HCT116 (cell line): ENCODE data around the gene TEX261. TPM values are rescaled to one million over a fixed set of nuclear protein-coding genes. Genes with fewer than 3 reads are reported as not detected.

ENCODE experiments used
- ATAC-seq: fragments of 200-7000 bp; cut with Tn5 transposase; 2 replicates; pipeline ENCODE4 v1.9.1; 2020; ENCODE audit warnings: mild to moderate bottlenecking, moderate library complexity
- BruUV-seq: library from RNA; stranded (reverse); fragments of 400-500 nt; replicated peaks from 2 replicates; lab custom pipeline; 2021; lab: Mats Ljungman, UMichigan
- CTCF ChIA-PET: fragments of 300-600 bp; sonication (Branson Sonifier 250); formaldehyde crosslinking; loops from one replicate; lab custom pipeline; 2021; ENCODE audit warnings: antibody characterized with exemption; lab: Charles Lee
- POLR2A ChIA-PET: fragments of 300-600, 350-600 bp; sonication (Branson Sonifier 250); formaldehyde crosslinking; loops from one replicate; lab custom pipeline; 2021; ENCODE audit warnings: antibody characterized with exemption; lab: Charles Lee
- RAD21 ChIA-PET, 2 experiments: fragments of 300-600 bp; sonication (Branson Sonifier 250); formaldehyde crosslinking; loops; one replicate each; lab custom pipeline; 2023; ENCODE audit warnings: low total read pairs in 2 of 2; ENCODE audit not compliant: uncharacterized antibody in 2 of 2, unreplicated experiment in 2 of 2, low non-redundant PET in 1 of 2; lab: Charles Lee
- DNase-seq: peaks from one replicate; pipeline ENCODE4 v3.0.0-alpha.2; 2010; ENCODE audit warnings: low read depth, low spot score
- H2AFZ ChIP-seq: fragments of 200-600 bp; shearing (Covaris generic), sonication (generic); 2 replicates; pipeline ENCODE4 v1.6.1; 2017; ENCODE audit warnings: low read depth, mixed run types, mixed read lengths, antibody characterized with exemption, low read length; ENCODE audit not compliant: poor library complexity, severe bottlenecking
- H3K27ac ChIP-seq: 2 replicates; pipeline ENCODE4 v1.5.1; 2012; ENCODE audit warnings: low read depth, low read length
- H3K27me3 ChIP-seq: fragments of 200-600 bp; sonication (generic); 2 replicates; pipeline ENCODE4 v1.6.1; 2016; ENCODE audit warnings: mixed run types, low read length, mixed read lengths; ENCODE audit not compliant: insufficient read depth
- H3K36me3 ChIP-seq, 2 experiments: fragments of 200-500 bp in 1 of 2; fragments of 200-600 bp in 1 of 2; sonication (Bioruptor generic) in 1 of 2; sonication (generic) in 1 of 2; 2 replicates each; pipeline versions ENCODE4 v1.5.1 to v1.6.1; 2014 to 2016; ENCODE audit warnings: low read length in 2 of 2, inconsistent platforms in 1 of 2, mixed read lengths in 1 of 2, mixed run types in 1 of 2; ENCODE audit not compliant: insufficient read depth in 2 of 2, control insufficient read depth in 1 of 2
- H3K4me1 ChIP-seq, 2 experiments: fragments of 200-600 bp in 1 of 2; sonication (generic) in 1 of 2; 2 replicates each; pipeline versions ENCODE4 v1.5.1 to v1.6.1; 2012 to 2017; ENCODE audit warnings: low read length in 2 of 2, inconsistent platforms in 1 of 2, mild to moderate bottlenecking in 1 of 2, mixed read lengths in 1 of 2, mixed run types in 1 of 2, moderate library complexity in 1 of 2; ENCODE audit not compliant: insufficient read depth in 2 of 2, control insufficient read depth in 1 of 2
- H3K4me2 ChIP-seq: fragments of 200-600 bp; sonication (generic); 2 replicates; pipeline ENCODE4 v1.6.1; 2017; ENCODE audit warnings: mixed run types, low read length, mixed read lengths
- H3K4me3 ChIP-seq, 2 experiments: fragments of 200-600 bp in 1 of 2; sonication (generic) in 1 of 2; replicated peaks in 1 of 2; 2 replicates each; pipeline ENCODE4 v1.5.1; 2011 to 2016; ENCODE audit warnings: low read length in 2 of 2, control low read depth in 1 of 2, low read depth in 1 of 2, mild to moderate bottlenecking in 1 of 2, mixed read lengths in 1 of 2, mixed run types in 1 of 2
- H3K79me2 ChIP-seq: fragments of 200-600 bp; sonication (generic); 2 replicates; pipeline ENCODE4 v1.6.1; 2017; ENCODE audit warnings: mild to moderate bottlenecking, mixed run types, low read length, moderate library complexity, mixed read lengths; ENCODE audit not compliant: insufficient read depth
- H3K9ac ChIP-seq: fragments of 200-600 bp; sonication (generic); 2 replicates; pipeline ENCODE4 v1.6.1; 2016; ENCODE audit warnings: low read length, mixed read lengths
- H3K9me2 ChIP-seq: fragments of 200-600 bp; sonication (generic), shearing (Covaris generic); 2 replicates; pipeline ENCODE4 v1.6.1; 2017; ENCODE audit warnings: mixed run types, mild to moderate bottlenecking, moderate library complexity; ENCODE audit not compliant: insufficient read depth
- H3K9me3 ChIP-seq, 2 experiments: fragments of 200-500 bp in 1 of 2; fragments of 200-600 bp in 1 of 2; sonication (Bioruptor generic) in 1 of 2; sonication (generic) in 1 of 2; 2 replicates each; pipeline ENCODE4 v1.6.1; 2014 to 2017; ENCODE audit warnings: low read length in 2 of 2, mixed read lengths in 2 of 2, inconsistent platforms in 1 of 2, low read depth in 1 of 2, mild to moderate bottlenecking in 1 of 2, mixed run types in 1 of 2, moderate library complexity in 1 of 2; ENCODE audit not compliant: control insufficient read depth in 1 of 2, insufficient read depth in 1 of 2
- H4K20me1 ChIP-seq: fragments of 200-600 bp; sonication (generic), shearing (Covaris generic); 2 replicates; pipeline ENCODE4 v1.6.1; 2017; ENCODE audit warnings: mixed run types, mild to moderate bottlenecking, moderate library complexity; ENCODE audit not compliant: insufficient read depth
- CBX3 ChIP-seq: IDR thresholded peaks from 2 replicates; pipeline ENCODE4 v1.6.1; 2012; ENCODE audit warnings: low read depth
- EGR1 ChIP-seq: IDR thresholded peaks from 2 replicates; pipeline ENCODE4 v1.6.1; 2012; ENCODE audit warnings: low read depth
- ELF1 ChIP-seq: IDR thresholded peaks from 2 replicates; pipeline ENCODE4 v1.6.1; 2012; ENCODE audit warnings: low read depth, borderline replicate concordance
- EZH2 ChIP-seq: fragments of 200-600 bp; sonication (generic); IDR thresholded peaks from 2 replicates; pipeline ENCODE4 v1.6.1; 2017; ENCODE audit warnings: antibody characterized with exemption, mixed run types
- EZH2phosphoT487 ChIP-seq: fragments of 200-600 bp; IDR thresholded peaks from 2 replicates; pipeline ENCODE4 v1.6.1; 2018; ENCODE audit warnings: antibody characterized with exemption, borderline replicate concordance
- JUND ChIP-seq: IDR thresholded peaks from 2 replicates; pipeline ENCODE4 v1.6.1; 2012
- SIN3A ChIP-seq: IDR thresholded peaks from 2 replicates; pipeline ENCODE4 v1.6.1; 2012; ENCODE audit warnings: low read depth
- SP1 ChIP-seq: IDR thresholded peaks from 2 replicates; pipeline ENCODE4 v1.6.1; 2012; ENCODE audit warnings: low read depth
- SRF ChIP-seq: IDR thresholded peaks from 2 replicates; pipeline ENCODE4 v1.6.1; 2012; ENCODE audit warnings: low read depth
- intact Hi-C: fragments of 100-400 bp; cut with micrococcal nuclease; formaldehyde crosslinking; loops from 2 replicates; pipeline ENCODE4 v1.10.0; 2022
- total RNA-seq: library from RNA; stranded (reverse); gene quantifications from one replicate; pipeline ENCODE4 v1.2.1, GENCODE V29; 2021; ENCODE audit not compliant: unreplicated experiment
- TF ChIP-seq, protein P1 (sequence below): IDR thresholded peaks from 2 replicates; pipeline ENCODE4 v1.6.1; 2012; ENCODE audit warnings: low read depth
- TF ChIP-seq, protein P2 (sequence below), 3 experiments: fragments of 200-600 bp in 1 of 3; sonication (generic) in 1 of 3; IDR thresholded peaks in 2 of 3; conservative IDR thresholded peaks in 1 of 3; 2 replicates each; pipeline ENCODE4 v1.5.1; 2012 to 2017; ENCODE audit warnings: low read depth in 2 of 3, low read length in 2 of 3, antibody characterized with exemption in 1 of 3, borderline replicate concordance in 1 of 3, control low read depth in 1 of 3, mild to moderate bottlenecking in 1 of 3, mixed read lengths in 1 of 3, mixed run types in 1 of 3, moderate library complexity in 1 of 3; ENCODE audit not compliant: insufficient read depth in 1 of 3
- TF ChIP-seq, protein P3 (sequence below): IDR thresholded peaks from 2 replicates; pipeline ENCODE4 v1.6.1; 2012

Gene TEX261
- total RNA-seq, 1 experiment from 2014 or later, result 37.9 TPM

DNA sequence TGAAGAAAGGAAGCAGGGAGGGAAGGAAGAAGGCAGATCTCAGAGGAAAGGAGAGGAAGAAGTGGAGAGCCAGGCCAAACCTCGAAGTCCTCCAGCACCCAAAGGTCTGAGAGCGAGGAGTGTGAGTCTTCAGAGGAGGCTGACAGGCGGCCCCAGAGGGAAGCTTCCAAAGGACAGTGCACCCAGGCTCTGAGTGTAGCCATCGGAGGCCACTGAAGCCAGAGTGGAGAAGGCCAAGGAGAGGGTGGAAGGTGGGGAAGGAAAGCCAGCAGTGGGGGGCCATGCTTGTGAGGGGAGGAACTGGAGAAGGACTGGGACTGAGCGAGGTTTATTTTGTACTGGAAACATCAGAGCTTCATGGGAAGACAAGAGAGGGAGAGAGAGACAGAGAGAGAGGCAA lies 53.0 kb downstream of the TEX261 start:
- ATAC-seq (no peak), DNase-seq (no peak)
- no peaks in the 10 kb centered on the region; a peak in 1 of 4 replicates for H3K36me3 ChIP-seq
- H3K4me3 ChIP-seq, result no peak overlapping the region
- H2AFZ ChIP-seq, result no peak overlapping the region
- RAD21 ChIA-PET, result no interaction called here
- H3K9me3 ChIP-seq, result no peaks in the 10 kb centered on the region
- H3K4me2 ChIP-seq, result no peak overlapping the region
- H3K9me2 ChIP-seq, result no peaks in the 10 kb centered on the region
- intact Hi-C loops, result loop anchor here (10.0 kb wide), 1 partner anchor 637 kb away; the partner anchor contains the start of gene FAM136A
- POLR2A ChIA-PET, result no interaction called here
- BruUV-seq, result no TSS peak
- CTCF ChIA-PET, result interaction anchor here (1.3 kb wide), 1 partner anchor 20 kb away, joined by 3 read pairs; no protein-coding TSS in a partner anchor
- no peaks in the 10 kb centered on the region for H3K79me2 ChIP-seq
- no peaks in the 10 kb centered on the region for H3K27me3 ChIP-seq
- no peak overlapping the region for H3K27ac ChIP-seq
- no peak for TF ChIP-seq SIN3A
- TF ChIP-seq SP1, result no peak
- TF ChIP-seq, protein P1, sequence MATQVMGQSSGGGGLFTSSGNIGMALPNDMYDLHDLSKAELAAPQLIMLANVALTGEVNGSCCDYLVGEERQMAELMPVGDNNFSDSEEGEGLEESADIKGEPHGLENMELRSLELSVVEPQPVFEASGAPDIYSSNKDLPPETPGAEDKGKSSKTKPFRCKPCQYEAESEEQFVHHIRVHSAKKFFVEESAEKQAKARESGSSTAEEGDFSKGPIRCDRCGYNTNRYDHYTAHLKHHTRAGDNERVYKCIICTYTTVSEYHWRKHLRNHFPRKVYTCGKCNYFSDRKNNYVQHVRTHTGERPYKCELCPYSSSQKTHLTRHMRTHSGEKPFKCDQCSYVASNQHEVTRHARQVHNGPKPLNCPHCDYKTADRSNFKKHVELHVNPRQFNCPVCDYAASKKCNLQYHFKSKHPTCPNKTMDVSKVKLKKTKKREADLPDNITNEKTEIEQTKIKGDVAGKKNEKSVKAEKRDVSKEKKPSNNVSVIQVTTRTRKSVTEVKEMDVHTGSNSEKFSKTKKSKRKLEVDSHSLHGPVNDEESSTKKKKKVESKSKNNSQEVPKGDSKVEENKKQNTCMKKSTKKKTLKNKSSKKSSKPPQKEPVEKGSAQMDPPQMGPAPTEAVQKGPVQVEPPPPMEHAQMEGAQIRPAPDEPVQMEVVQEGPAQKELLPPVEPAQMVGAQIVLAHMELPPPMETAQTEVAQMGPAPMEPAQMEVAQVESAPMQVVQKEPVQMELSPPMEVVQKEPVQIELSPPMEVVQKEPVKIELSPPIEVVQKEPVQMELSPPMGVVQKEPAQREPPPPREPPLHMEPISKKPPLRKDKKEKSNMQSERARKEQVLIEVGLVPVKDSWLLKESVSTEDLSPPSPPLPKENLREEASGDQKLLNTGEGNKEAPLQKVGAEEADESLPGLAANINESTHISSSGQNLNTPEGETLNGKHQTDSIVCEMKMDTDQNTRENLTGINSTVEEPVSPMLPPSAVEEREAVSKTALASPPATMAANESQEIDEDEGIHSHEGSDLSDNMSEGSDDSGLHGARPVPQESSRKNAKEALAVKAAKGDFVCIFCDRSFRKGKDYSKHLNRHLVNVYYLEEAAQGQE, result no peak
- no peak for TF ChIP-seq CBX3
- TF ChIP-seq, protein P2, sequence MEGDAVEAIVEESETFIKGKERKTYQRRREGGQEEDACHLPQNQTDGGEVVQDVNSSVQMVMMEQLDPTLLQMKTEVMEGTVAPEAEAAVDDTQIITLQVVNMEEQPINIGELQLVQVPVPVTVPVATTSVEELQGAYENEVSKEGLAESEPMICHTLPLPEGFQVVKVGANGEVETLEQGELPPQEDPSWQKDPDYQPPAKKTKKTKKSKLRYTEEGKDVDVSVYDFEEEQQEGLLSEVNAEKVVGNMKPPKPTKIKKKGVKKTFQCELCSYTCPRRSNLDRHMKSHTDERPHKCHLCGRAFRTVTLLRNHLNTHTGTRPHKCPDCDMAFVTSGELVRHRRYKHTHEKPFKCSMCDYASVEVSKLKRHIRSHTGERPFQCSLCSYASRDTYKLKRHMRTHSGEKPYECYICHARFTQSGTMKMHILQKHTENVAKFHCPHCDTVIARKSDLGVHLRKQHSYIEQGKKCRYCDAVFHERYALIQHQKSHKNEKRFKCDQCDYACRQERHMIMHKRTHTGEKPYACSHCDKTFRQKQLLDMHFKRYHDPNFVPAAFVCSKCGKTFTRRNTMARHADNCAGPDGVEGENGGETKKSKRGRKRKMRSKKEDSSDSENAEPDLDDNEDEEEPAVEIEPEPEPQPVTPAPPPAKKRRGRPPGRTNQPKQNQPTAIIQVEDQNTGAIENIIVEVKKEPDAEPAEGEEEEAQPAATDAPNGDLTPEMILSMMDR (IDR thresholded peaks at IDR 0.05 in 2 of 3, conservative IDR thresholded peaks at IDR 0.05 in 1 of 3; ENCODE audit: borderline replicate concordance in 1 of 3, insufficient read depth in 1 of 3, low read depth in 2 of 3, low read length in 2 of 3), result no peak
- TF ChIP-seq JUND, result no peak
- TF ChIP-seq, protein P3, sequence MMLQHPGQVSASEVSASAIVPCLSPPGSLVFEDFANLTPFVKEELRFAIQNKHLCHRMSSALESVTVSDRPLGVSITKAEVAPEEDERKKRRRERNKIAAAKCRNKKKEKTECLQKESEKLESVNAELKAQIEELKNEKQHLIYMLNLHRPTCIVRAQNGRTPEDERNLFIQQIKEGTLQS, result no peak
- TF ChIP-seq EZH2phosphoT487, result no peak
- no peak for TF ChIP-seq EGR1
- no peak for TF ChIP-seq EZH2
- TF ChIP-seq ELF1, result no peak
- no peak for TF ChIP-seq SRF
- peaks cover 9 to 16% of the 10 kb centered on the region in 2 experiments; a peak in 3 of 4 replicates for H3K4me1 ChIP-seq
- H4K20me1 ChIP-seq, result no peaks in the 10 kb centered on the region
- no peak overlapping the region for H3K9ac ChIP-seq
